SHP77 treated with DMSO at 0.1 percent for 48 hours (cell line): Measurements from ENCODE around the gene HSPA1L.

ENCODE experiments used
- DNase-seq: peaks from one replicate; lab custom pipeline; 2025; lab: John Stamatoyannopoulos, UW

The HSPA1L gene

DNA sequence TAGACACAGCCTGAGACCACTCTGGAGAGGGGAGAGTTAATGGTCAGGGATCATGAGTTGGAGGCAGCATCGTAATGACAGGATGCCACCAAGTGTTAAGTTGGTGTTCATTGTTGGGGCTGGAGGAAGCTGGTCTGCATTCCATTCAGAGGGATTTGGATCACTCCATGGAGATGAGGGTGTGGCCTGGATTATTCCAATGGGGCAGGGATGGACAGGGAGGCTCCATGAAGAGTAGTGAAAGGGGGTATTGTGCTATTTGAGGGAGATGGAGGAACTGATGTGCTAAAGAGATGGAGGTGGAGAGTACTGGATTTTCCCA, 51.5 kb downstream of the HSPA1L start:
- no peak for DNase-seq

DNA sequence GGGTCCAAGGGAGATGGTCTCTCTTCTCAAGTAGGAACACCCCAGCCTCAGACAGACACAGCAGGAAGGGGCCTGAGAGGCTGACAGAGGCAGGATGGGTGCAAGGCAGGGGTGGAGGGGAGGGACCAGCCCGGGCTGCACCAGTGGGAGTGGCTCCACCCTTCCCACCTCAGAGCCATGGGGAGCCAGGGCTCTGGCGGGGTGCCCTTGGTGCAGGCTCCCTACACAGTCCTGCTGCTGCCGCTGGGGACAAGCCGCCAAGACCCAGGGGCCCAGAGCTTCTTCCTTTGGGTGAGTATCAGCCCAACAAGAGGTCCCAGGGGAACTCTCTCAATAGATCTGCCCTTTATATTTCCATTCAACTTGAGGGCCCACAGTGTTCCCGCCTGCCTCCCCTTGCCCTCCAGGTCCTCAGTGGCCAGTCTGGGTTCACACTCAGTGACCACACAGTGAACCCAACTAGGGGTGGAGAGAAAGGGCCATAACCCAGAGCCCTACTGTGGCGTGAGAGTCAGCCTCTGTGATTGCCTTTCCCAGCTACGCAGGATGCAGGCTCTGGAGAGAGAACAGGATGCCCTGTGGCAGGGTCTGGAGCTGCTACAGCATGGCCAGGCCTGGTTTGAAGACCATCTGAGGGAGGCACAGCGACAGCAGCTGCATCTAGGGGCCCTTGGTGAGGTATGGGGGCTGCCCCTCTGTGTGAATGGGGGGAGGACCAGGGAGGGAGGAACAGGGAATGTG, 52.0 kb downstream of the HSPA1L start:
- DNase-seq = no peak

DNA sequence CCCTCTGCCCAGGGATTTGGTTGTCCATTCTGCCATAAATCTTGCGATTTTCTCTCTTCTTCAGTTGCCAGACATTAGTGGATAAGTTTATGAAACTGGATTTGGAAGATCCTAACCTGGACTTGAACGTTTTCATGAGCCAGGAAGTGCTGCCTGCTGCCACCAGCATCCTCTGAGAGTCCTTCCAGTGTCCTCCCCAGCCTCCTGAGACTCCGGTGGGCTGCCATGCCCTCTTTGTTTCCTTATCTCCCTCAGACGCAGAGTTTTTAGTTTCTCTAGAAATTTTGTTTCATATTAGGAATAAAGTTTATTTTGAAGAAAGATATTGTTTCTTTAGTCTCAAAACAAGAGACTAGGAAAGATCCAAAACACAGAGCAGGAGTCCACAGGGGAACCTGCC, 52.7 kb downstream of the HSPA1L start, which contains the start of gene SAPCD1:
TSS of gene SAPCD1 (plus strand) at position 301 of the 400 bp plus-strand sequence. CDS start 399 bp downstream, outside the sequence.
- DNase-seq = no peak

DNA sequence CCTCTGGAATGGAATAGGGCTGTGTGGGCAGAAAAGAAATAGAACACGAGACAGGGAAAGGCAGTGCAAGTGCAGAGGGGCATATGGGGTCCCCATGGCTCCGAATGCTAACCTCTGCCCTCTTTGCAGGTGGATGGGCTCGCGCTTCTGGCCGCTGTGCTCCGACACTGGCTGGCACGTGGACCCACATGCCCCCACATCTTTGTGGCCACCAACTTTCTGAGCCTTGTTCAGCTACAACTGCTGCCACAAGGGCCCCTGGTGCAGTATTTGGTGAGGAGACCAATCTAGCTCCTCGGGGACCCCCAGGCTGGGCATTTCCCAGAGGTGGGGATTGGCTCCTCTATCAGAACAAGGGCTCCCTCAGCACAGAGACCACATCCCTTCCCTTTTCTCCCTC, 53.7 kb downstream of the HSPA1L start:
- no peak for DNase-seq

DNA sequence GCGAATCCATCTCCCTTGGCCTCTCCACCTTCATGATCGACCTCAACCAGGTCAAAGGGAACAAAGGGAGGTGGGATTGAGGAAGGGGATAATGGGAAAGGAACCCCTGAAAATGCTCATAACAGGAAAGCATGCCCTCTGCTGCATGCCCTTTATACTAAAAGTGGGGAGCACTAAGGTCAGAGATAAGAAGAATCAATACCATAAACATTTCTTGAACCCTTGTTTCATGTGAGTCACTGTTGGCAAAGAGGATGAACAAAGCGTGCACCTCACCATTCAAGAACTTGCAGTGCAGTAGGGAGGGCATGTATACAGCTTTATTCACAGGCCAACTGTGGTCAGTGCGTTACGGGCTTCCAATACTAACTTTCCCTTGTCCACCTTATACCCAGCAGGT, 54.3 kb downstream of the HSPA1L start:
- DNase-seq = no peak
